Bronchial epithelial cell (primary cell): ENCODE measurements around the gene MYO1D. TPM values are rescaled to one million over a fixed set of nuclear protein-coding genes. Genes with fewer than 3 reads are reported as not detected.

Source experiments
- DNase-seq: peaks from one replicate; pipeline ENCODE4 v3.0.0-alpha.2; 2010; ENCODE audit warnings: low read depth
- FAIRE-seq: peaks from 2 replicates; lab custom pipeline; 2011; peaks lifted over from hg19 to GRCh38; lab: Jason Lieb, UNC
- H3K27me3 ChIP-seq: 2 replicates; pipeline ENCODE4 v1.5.1; 2011; ENCODE audit warnings: low read length; ENCODE audit not compliant: control insufficient read depth, insufficient read depth
- H3K36me3 ChIP-seq: 2 replicates; pipeline ENCODE4 v1.5.1; 2011; ENCODE audit warnings: low read length; ENCODE audit not compliant: control insufficient read depth, insufficient read depth
- H3K4me3 ChIP-seq: 2 replicates; pipeline ENCODE4 v1.5.1; 2011; ENCODE audit warnings: mild to moderate bottlenecking, low read depth, low read length, control low read depth
- total RNA-seq: library from RNA; depleted of rRNA; stranded (reverse); fragments of >200 nt; gene quantifications from 2 replicates; pipeline ENCODE4 v1.2.1, GENCODE V29; 2014
- TF ChIP-seq, protein P1 (sequence below): IDR thresholded peaks from 2 replicates; pipeline ENCODE4 v1.5.1; 2011; ENCODE audit warnings: mild to moderate bottlenecking, moderate library complexity, low read length, control low read depth, inconsistent platforms; ENCODE audit not compliant: insufficient read depth, severe bottlenecking

Gene MYO1D
- total RNA-seq, 1 donor from 2014 or later: 35.8 TPM

DNA sequence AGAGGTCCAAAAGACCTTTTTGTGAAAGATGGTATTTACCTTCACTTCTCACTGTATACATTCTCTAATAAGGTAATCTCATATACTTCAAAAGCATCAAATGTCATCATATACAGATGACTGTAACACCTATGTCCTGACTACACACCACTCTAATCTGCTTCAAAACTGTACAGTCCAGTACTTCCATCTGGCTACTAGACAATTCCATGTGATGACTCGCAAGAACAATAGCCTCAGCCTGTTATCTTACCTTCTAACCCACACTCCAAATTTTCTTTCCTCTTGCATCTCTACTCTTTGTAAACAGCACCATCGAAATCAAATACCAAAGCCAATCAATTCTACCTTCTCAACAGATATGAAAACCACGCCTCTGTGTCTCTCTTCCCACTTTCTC, 24.1 kb downstream of the MYO1D start:
- TF ChIP-seq, protein P1, sequence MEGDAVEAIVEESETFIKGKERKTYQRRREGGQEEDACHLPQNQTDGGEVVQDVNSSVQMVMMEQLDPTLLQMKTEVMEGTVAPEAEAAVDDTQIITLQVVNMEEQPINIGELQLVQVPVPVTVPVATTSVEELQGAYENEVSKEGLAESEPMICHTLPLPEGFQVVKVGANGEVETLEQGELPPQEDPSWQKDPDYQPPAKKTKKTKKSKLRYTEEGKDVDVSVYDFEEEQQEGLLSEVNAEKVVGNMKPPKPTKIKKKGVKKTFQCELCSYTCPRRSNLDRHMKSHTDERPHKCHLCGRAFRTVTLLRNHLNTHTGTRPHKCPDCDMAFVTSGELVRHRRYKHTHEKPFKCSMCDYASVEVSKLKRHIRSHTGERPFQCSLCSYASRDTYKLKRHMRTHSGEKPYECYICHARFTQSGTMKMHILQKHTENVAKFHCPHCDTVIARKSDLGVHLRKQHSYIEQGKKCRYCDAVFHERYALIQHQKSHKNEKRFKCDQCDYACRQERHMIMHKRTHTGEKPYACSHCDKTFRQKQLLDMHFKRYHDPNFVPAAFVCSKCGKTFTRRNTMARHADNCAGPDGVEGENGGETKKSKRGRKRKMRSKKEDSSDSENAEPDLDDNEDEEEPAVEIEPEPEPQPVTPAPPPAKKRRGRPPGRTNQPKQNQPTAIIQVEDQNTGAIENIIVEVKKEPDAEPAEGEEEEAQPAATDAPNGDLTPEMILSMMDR: no peak
- FAIRE-seq: no peak
- peak; percentile 66 for DNase-seq
- H3K27me3 ChIP-seq: no peaks in the 10 kb centered on the region
- H3K36me3 ChIP-seq: no peaks in the 10 kb centered on the region
- no peak overlapping the region for H3K4me3 ChIP-seq

DNA sequence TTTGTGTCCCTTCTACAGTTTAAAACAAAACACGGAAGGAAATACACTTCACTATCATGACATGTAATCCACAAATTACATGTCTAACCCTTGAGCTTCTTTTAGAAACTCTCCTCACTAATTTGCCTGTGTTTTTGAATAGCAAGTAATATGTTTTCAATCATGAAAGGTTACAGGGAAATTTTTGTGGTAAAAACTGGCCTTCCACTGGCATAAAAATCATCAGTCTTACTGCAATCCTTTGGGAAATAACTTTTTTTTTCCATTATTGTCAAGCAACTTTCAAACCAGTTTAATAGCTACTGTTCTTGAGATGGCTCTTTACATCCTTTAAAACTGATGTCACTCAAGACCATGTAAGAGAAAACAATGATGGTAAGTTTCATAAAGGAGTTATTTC, 27.0 kb downstream of the MYO1D start:
- H3K4me3 ChIP-seq: no peak overlapping the region
- no peak for FAIRE-seq
- no peaks in the 10 kb centered on the region for H3K27me3 ChIP-seq
- no peaks in the 10 kb centered on the region for H3K36me3 ChIP-seq
- TF ChIP-seq, protein P1: no peak
- no peak for DNase-seq

DNA sequence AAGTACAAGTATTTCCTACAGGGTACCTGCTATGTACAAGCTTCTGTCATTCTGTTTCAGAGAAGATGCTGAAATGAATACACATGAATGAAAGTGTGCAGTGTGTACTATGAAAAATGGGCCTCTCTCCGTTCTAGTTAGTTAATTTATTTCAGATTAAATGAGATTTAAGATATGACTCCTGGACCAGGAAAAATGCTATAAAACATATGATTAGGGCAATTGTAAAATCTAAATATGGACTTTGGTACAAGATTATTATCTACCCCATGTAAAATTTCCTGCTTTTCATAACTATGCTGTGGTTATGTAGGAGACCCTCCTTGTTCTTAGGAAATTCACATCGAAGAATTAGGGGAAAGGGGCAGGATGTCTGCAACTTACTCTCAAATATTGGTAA, 28.9 kb downstream of the MYO1D start:
- DNase-seq: no peak
- TF ChIP-seq, protein P1: no peak
- no peak for FAIRE-seq
- Histone ChIP-seq H3K27me3 (no peaks in the 10 kb centered on the region), H3K36me3 (no peaks in the 10 kb centered on the region), H3K4me3 (no peak overlapping the region)

DNA sequence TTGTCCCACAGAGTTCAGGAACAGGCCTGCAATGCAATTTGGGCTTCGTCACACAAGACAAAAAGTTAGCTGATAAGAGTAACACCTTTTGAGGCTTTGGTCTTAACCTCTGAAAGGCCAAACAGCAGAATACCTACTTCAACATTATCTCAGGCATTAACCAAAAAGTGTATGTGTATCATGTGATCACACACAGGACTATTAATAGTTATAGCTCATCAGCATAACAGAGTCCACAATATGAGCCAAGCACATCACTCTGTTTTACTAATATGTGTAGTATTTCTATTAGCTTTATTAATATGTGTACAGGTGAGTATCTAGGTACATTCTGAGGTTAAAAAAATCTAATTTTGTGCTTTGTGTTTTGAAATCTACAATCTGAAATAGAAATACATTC, 30.8 kb downstream of the MYO1D start:
- no peaks in the 10 kb centered on the region for H3K36me3 ChIP-seq
- no peaks in the 10 kb centered on the region for H3K27me3 ChIP-seq
- TF ChIP-seq, protein P1: no peak
- H3K4me3 ChIP-seq: no peak overlapping the region
- FAIRE-seq (no peak), DNase-seq (no peak)

DNA sequence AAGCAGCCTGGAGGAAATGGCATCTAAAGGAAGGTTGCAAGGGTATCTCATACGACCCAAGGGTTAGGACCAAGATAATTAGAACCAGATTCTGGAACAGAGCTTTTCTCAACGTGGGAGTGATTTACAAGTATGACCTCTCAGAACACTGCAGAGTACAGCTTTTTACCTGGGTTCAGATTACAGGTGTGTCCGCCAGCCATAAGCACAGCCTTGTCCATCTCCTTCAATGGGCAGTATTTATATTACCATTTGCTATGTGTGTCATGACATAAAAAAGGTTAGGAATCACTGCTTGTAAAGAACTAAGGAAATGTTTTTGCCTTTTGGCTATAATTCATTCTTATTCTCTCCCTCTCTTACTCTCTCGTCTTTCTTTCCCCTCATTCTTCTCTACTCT, 36.7 kb downstream of the MYO1D start:
- no peaks in the 10 kb centered on the region for H3K27me3 ChIP-seq
- no peak for DNase-seq

DNA sequence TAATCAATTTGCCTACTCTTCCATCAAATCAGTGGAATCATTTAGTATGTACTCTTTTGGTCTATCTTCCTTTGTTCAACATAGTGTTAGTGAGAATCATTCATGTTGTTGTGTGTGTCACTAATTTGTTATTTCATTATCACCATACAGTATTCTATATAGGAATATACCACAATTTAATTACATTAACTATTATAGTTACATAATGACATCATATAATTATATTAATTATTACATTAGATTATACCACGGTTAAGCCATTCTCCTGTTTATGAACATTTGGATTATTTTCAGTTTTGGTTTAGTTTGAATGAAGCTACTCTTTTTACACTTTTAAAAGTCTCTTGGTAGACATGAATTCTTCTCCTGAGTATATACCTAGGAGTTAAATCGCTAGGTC, 40.4 kb downstream of the MYO1D start:
- DNase-seq: no peak
- Histone ChIP-seq H3K4me3 (no peak overlapping the region), H3K27me3 (no peaks in the 10 kb centered on the region), H3K36me3 (no peaks in the 10 kb centered on the region)
- FAIRE-seq: no peak
- TF ChIP-seq, protein P1: no peak

More for the DNA sequence above, 36.7 kb downstream of the MYO1D start:
- no peaks in the 10 kb centered on the region for H3K36me3 ChIP-seq
- H3K4me3 ChIP-seq: no peak overlapping the region
- no peak for FAIRE-seq
- TF ChIP-seq, protein P1: no peak
